GM12872 (cell line): ENCODE data around the gene SSR2.

ENCODE experiments used
- CTCF ChIP-seq: IDR thresholded peaks from 3 replicates; pipeline ENCODE4 v1.5.1; 2011; ENCODE audit warnings: low read depth, mild to moderate bottlenecking, low read length, moderate library complexity; ENCODE audit not compliant: insufficient read depth

The SSR2 gene

GRCh38 chr1:156020293-156021092, at the start of gene SSR2:
TSS of gene SSR2 (minus strand) at chr1:156020951. CDS start at chr1:156020167, 784 bp downstream.
- TF ChIP-seq CTCF: no peak

- no peak for TF ChIP-seq CTCF
Measured at GRCh38 chr1:156070548-156070947, 49.8 kb upstream of the SSR2 start.

GRCh38 chr1:156069490-156070455, 49.0 kb upstream of the SSR2 start:
- no peak for TF ChIP-seq CTCF

DNA sequence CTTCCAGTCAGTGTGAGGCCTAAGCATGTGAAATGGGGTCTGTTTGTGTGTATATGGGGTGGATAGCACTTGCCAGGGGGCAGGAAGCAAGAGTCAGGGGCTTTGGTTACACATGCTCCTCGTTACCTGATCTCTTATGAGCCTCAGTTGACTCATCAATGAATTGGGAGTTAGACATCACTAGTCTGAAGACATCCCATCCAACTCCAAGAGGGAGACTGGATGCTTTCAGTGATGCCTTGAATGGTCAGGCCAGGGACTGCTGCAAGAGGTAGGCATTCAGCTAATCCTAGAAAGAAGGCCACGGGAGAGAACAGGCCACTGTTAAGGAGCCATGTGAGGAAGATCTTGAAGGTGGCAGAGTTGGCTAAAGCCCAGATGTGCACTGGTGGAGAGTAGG, 46.5 kb upstream of the SSR2 start:
- TF ChIP-seq CTCF: no peak

- no peak for TF ChIP-seq CTCF
Measured at GRCh38 chr1:156065871-156066270, 45.1 kb upstream of the SSR2 start.

DNA sequence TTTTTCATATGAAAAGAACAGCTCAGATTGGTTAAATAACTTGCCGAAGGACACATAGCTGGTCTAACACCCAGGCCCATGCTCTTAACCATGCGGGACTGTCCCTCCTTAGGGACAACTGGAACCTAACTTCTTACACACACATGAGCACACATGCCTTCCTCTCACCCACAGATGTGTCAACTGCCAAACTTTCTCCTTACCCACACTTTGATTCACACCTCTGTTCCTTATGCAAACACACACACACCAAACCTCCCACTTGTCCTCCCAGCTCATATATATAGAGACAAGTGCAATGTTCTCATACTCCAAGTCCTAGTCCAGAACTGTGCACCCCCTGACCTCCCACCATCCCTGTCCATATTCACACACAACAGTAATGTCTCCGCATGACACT, 44.5 kb upstream of the SSR2 start:
- TF ChIP-seq CTCF: no peak

GRCh38 chr1:156064615-156065014, 43.9 kb upstream of the SSR2 start:
- no peak for TF ChIP-seq CTCF
